Measurements from ENCODE around the gene MCTP1. TPM values are rescaled to one million over a fixed set of nuclear protein-coding genes. Genes with fewer than 3 reads are reported as not detected.

The MCTP1 gene
- polyA plus RNA-seq, 1 donor from 2014 or later = 1.9 TPM

GRCh38 chr5:94802450-94802849 is 482.4 kb downstream of the MCTP1 start:
- Histone ChIP-seq H3K79me2 (replicated peaks; ENCODE audit: insufficient read depth, low read length) (no peaks in the 10 kb centered on the region), H3K36me3 (ENCODE audit: insufficient read depth, low read length) (no peaks in the 10 kb centered on the region), H3K27me3 (ENCODE audit: insufficient read depth, low read depth, low read length) (peaks cover 92% of the 10 kb centered on the region), H3K9me3 (ENCODE audit: low read length) (peaks cover 3% of the 10 kb centered on the region), H3K27ac (ENCODE audit: low read length) (no peak overlapping the region), H3F3A (ENCODE audit: insufficient read depth, low read length, poor library complexity, severe bottlenecking) (no peaks in the 10 kb centered on the region), H3K4me2 (ENCODE audit: low read length) (no peak overlapping the region), H3K4me3 (ENCODE audit: low read length) (no peak overlapping the region), H3K9ac (ENCODE audit: low read length) (no peak overlapping the region), H3K9me2 (ENCODE audit: insufficient read depth, low read length) (no peaks in the 10 kb centered on the region), H4K20me1 (ENCODE audit: insufficient read depth) (no peaks in the 10 kb centered on the region), H2AFZ (ENCODE audit: low read depth, low read length) (no peak overlapping the region)
- TF ChIP-seq MXI1 (conservative IDR thresholded peaks at IDR 0.05; ENCODE audit: poor library complexity, severe bottlenecking) (no peak), SMC3 (conservative IDR thresholded peaks at IDR 0.05; ENCODE audit: poor library complexity) (no peak), RAD21 (conservative IDR thresholded peaks at IDR 0.05) (no peak), EZH2 (IDR thresholded peaks at IDR 0.05; ENCODE audit: borderline replicate concordance, insufficient read depth, low read length, poor library complexity, severe bottlenecking) (no peak), EP300 (conservative IDR thresholded peaks at IDR 0.05; ENCODE audit: poor library complexity, severe bottlenecking) (no peak), CTCF (IDR thresholded peaks at IDR 0.05; ENCODE audit: poor library complexity, severe bottlenecking) (no peak), TAF1 (IDR thresholded peaks at IDR 0.05; ENCODE audit: low read depth) (no peak), POLR2AphosphoS5 (IDR thresholded peaks at IDR 0.05) (no peak)
- TF ChIP-seq, protein P1, sequence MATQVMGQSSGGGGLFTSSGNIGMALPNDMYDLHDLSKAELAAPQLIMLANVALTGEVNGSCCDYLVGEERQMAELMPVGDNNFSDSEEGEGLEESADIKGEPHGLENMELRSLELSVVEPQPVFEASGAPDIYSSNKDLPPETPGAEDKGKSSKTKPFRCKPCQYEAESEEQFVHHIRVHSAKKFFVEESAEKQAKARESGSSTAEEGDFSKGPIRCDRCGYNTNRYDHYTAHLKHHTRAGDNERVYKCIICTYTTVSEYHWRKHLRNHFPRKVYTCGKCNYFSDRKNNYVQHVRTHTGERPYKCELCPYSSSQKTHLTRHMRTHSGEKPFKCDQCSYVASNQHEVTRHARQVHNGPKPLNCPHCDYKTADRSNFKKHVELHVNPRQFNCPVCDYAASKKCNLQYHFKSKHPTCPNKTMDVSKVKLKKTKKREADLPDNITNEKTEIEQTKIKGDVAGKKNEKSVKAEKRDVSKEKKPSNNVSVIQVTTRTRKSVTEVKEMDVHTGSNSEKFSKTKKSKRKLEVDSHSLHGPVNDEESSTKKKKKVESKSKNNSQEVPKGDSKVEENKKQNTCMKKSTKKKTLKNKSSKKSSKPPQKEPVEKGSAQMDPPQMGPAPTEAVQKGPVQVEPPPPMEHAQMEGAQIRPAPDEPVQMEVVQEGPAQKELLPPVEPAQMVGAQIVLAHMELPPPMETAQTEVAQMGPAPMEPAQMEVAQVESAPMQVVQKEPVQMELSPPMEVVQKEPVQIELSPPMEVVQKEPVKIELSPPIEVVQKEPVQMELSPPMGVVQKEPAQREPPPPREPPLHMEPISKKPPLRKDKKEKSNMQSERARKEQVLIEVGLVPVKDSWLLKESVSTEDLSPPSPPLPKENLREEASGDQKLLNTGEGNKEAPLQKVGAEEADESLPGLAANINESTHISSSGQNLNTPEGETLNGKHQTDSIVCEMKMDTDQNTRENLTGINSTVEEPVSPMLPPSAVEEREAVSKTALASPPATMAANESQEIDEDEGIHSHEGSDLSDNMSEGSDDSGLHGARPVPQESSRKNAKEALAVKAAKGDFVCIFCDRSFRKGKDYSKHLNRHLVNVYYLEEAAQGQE (IDR thresholded peaks at IDR 0.05; ENCODE audit: borderline replicate concordance) = no peak

- no peak overlapping the region for H2AFZ ChIP-seq (ENCODE audit: low read depth, low read length)
- H3K9me2 ChIP-seq (ENCODE audit: insufficient read depth, low read length) = no peaks in the 10 kb centered on the region
- peaks cover 3% of the 10 kb centered on the region for H3K9me3 ChIP-seq (ENCODE audit: low read length)
- no peak overlapping the region for H3K9ac ChIP-seq (ENCODE audit: low read length)
- H3F3A ChIP-seq (ENCODE audit: insufficient read depth, low read length, poor library complexity, severe bottlenecking) = no peaks in the 10 kb centered on the region
- H3K36me3 ChIP-seq (ENCODE audit: insufficient read depth, low read length) = no peaks in the 10 kb centered on the region
- H4K20me1 ChIP-seq (ENCODE audit: insufficient read depth) = no peaks in the 10 kb centered on the region
- no peak overlapping the region for H3K4me2 ChIP-seq (ENCODE audit: low read length)
- H3K27ac ChIP-seq (ENCODE audit: low read length) = no peak overlapping the region
- no peak overlapping the region for H3K4me3 ChIP-seq (ENCODE audit: low read length)
- no peak for TF ChIP-seq MXI1 (conservative IDR thresholded peaks at IDR 0.05; ENCODE audit: poor library complexity, severe bottlenecking)
- no peak for TF ChIP-seq SMC3 (conservative IDR thresholded peaks at IDR 0.05; ENCODE audit: poor library complexity)
- TF ChIP-seq TAF1 (IDR thresholded peaks at IDR 0.05; ENCODE audit: low read depth) = no peak
- TF ChIP-seq, protein P1 (IDR thresholded peaks at IDR 0.05; ENCODE audit: borderline replicate concordance) = no peak
- TF ChIP-seq EP300 (conservative IDR thresholded peaks at IDR 0.05; ENCODE audit: poor library complexity, severe bottlenecking) = no peak
- TF ChIP-seq RAD21 (conservative IDR thresholded peaks at IDR 0.05) = no peak
- TF ChIP-seq POLR2AphosphoS5 (IDR thresholded peaks at IDR 0.05) = no peak
- no peak for TF ChIP-seq EZH2 (IDR thresholded peaks at IDR 0.05; ENCODE audit: borderline replicate concordance, insufficient read depth, low read length, poor library complexity, severe bottlenecking)
- TF ChIP-seq CTCF (IDR thresholded peaks at IDR 0.05; ENCODE audit: poor library complexity, severe bottlenecking) = no peak
- H3K27me3 ChIP-seq (ENCODE audit: insufficient read depth, low read depth, low read length) = peaks cover 97% of the 10 kb centered on the region
- no peaks in the 10 kb centered on the region for H3K79me2 ChIP-seq (replicated peaks; ENCODE audit: insufficient read depth, low read length)
Measured at GRCh38 chr5:94796586-94796985, 488.3 kb downstream of the MCTP1 start.

All from neural cell (in vitro differentiated cells).